OCI-LY1 (cell line): Measurements from ENCODE around the gene ERICH6.

ENCODE experiments used
- H2AFZ ChIP-seq: fragments of 200-600 bp; sonication (generic), shearing (Covaris generic); 2 replicates; pipeline ENCODE4 v1.6.0; 2014; ENCODE audit warnings: antibody characterized with exemption, mild to moderate bottlenecking, low read length
- H3F3A ChIP-seq: fragments of 200-600 bp; sonication (generic), shearing (Covaris generic); 2 replicates; pipeline ENCODE4 v1.6.0; 2014; ENCODE audit warnings: mild to moderate bottlenecking, antibody characterized with exemption, low read length, moderate library complexity; ENCODE audit not compliant: insufficient read depth
- H3K27ac ChIP-seq: fragments of 200-600 bp; sonication (generic); 2 replicates; pipeline ENCODE4 v1.5.1; 2014; ENCODE audit warnings: low read length, mixed run types, mild to moderate bottlenecking, low read depth; ENCODE audit not compliant: poor library complexity, severe bottlenecking
- H3K27me3 ChIP-seq: fragments of 200-600 bp; sonication (generic); 2 replicates; pipeline ENCODE4 v1.6.0; 2014; ENCODE audit warnings: antibody characterized with exemption, mild to moderate bottlenecking, low read length, moderate library complexity; ENCODE audit not compliant: insufficient read depth
- H3K36me3 ChIP-seq: fragments of 200-600 bp; sonication (generic); 2 replicates; pipeline ENCODE4 v1.6.1; 2014; ENCODE audit warnings: mild to moderate bottlenecking, antibody characterized with exemption, low read length, moderate library complexity, mixed read lengths; ENCODE audit not compliant: insufficient read depth
- H3K4me1 ChIP-seq: fragments of 200-600 bp; sonication (generic); 2 replicates; pipeline ENCODE4 v1.5.1; 2014; ENCODE audit warnings: mild to moderate bottlenecking, low read length, moderate library complexity; ENCODE audit not compliant: insufficient read depth, severe bottlenecking
- H3K4me2 ChIP-seq: fragments of 200-600 bp; sonication (generic), shearing (Covaris generic); 2 replicates; pipeline ENCODE4 v1.6.1; 2014; ENCODE audit warnings: low read length
- H3K4me3 ChIP-seq: fragments of 200-600 bp; sonication (generic); 2 replicates; pipeline ENCODE4 v1.5.1; 2014; ENCODE audit warnings: low read length, low read depth, mild to moderate bottlenecking, mixed read lengths; ENCODE audit not compliant: poor library complexity, severe bottlenecking
- H3K79me2 ChIP-seq: fragments of 200-600 bp; shearing (Covaris generic); 2 replicates; pipeline ENCODE4 v1.6.1; 2016; ENCODE audit warnings: mixed run types, low read length, mixed read lengths; ENCODE audit not compliant: insufficient read depth
- H3K9ac ChIP-seq: fragments of 200-600 bp; sonication (generic), shearing (Covaris generic); 2 replicates; pipeline ENCODE4 v1.6.1; 2014; ENCODE audit warnings: mild to moderate bottlenecking, low read length, mixed read lengths
- H3K9me2 ChIP-seq: fragments of 200-600 bp; sonication (generic), shearing (Covaris generic); 2 replicates; pipeline ENCODE4 v1.6.1; 2014; ENCODE audit warnings: low read depth, mild to moderate bottlenecking, low read length, mixed read lengths
- H3K9me3 ChIP-seq: fragments of 200-600 bp; shearing (Covaris generic); 2 replicates; pipeline ENCODE4 v1.6.1; 2014; ENCODE audit warnings: low read length, mixed read lengths
- H4K20me1 ChIP-seq: fragments of 200-600 bp; sonication (generic), shearing (Covaris generic); 2 replicates; pipeline ENCODE4 v1.6.0; 2016; ENCODE audit warnings: mild to moderate bottlenecking, low read length; ENCODE audit not compliant: insufficient read depth
- CTCF ChIP-seq: fragments of 200-600 bp; sonication (generic), shearing (Covaris generic); IDR thresholded peaks from 2 replicates; pipeline ENCODE4 v1.5.1; 2017; ENCODE audit warnings: mild to moderate bottlenecking, antibody characterized with exemption, low read length, moderate library complexity, mixed read lengths
- EZH2 ChIP-seq: fragments of 200-600 bp; sonication (generic), shearing (Covaris generic); IDR thresholded peaks from 2 replicates; pipeline ENCODE4 v1.8.0; 2017; ENCODE audit warnings: borderline replicate concordance, mixed run types, mild to moderate bottlenecking, antibody characterized with exemption, low read length, moderate library complexity, mixed read lengths

ERICH6 gene

DNA sequence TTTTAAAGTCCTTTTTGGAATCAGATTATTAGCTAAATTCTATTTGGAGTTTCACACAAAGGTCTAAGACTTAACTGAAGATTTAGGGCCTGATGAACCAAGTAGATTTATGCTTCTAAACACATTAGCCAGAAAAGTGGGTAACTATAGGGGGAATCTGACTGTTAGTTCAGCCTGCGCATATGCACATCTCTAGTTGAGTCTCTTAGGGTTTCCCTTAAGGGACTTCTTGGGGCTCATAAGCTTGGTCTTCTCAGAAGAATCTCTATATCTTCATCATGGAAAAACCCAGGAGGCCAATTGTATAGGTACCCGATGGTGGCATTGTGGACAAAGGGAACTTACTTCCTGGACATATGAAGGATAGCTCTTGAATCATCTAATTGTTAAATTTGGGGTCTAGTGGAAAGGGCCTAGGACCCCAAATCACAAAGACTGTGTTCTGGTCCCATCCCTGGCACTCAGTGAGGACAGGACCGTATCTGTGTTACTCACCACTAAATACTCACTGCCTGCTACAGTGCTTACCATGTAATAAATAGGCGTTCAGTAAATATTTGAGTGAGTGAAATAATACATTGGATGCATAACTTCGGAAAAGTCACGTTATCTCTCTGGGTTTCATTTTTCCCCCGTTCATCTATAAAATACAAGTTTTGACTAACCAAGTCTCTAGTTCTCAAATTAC is 83.6 kb downstream of the ERICH6 start:
- no peak overlapping the region for H3K4me3 ChIP-seq
- no peak overlapping the region for H3K27ac ChIP-seq
- no peak overlapping the region for H3K9ac ChIP-seq
- TF ChIP-seq CTCF (no peak), EZH2 (no peak)
- H3K27me3 ChIP-seq: no peaks in the 10 kb centered on the region
- H3F3A ChIP-seq: no peaks in the 10 kb centered on the region
- H4K20me1 ChIP-seq: peaks cover 13% of the 10 kb centered on the region
- peaks cover 64% of the 10 kb centered on the region for H3K36me3 ChIP-seq
- H3K9me3 ChIP-seq: no peaks in the 10 kb centered on the region
- no peak overlapping the region for H3K4me2 ChIP-seq
- no peaks in the 10 kb centered on the region for H3K9me2 ChIP-seq
- H3K4me1 ChIP-seq: no peaks in the 10 kb centered on the region
- no peak overlapping the region for H2AFZ ChIP-seq
- H3K79me2 ChIP-seq: peaks cover 78% of the 10 kb centered on the region

GRCh38 chr3:150613709-150614480 is 89.8 kb downstream of the ERICH6 start:
- Histone ChIP-seq H3F3A (no peaks in the 10 kb centered on the region), H3K9me2 (no peaks in the 10 kb centered on the region), H3K4me1 (peaks cover 15% of the 10 kb centered on the region), H3K4me3 (no peak overlapping the region), H3K9ac (no peak overlapping the region), H3K4me2 (no peak overlapping the region), H3K36me3 (peaks cover 76% of the 10 kb centered on the region), H2AFZ (no peak overlapping the region), H3K27ac (no peak overlapping the region), H3K9me3 (peaks cover 4% of the 10 kb centered on the region), H4K20me1 (peaks cover 3% of the 10 kb centered on the region; the same call in 1 of the 2 replicates), H3K27me3 (no peaks in the 10 kb centered on the region), H3K79me2 (peaks cover 83% of the 10 kb centered on the region)
- TF ChIP-seq CTCF (no peak), EZH2 (no peak)

DNA sequence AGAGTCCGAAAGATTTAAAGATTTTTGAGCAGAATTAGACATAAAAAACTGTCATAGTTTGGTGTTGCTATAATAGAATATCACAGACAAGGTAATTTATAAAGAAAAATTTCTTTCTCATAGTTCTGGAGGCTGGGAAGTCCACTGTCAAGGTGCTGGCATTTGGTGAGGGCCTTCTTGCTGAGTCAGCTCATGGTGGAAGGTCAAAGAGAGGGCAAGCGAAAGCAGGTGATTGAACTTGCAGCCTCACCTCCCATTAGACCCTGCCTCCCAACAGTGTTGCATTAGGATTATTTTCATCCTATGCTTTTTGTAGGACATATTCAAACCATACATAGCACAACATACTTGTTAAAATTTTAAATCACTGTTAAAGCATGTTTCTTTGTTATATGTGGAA is 90.7 kb downstream of the ERICH6 start:
- Histone ChIP-seq H3K27ac (no peak overlapping the region), H3K79me2 (peaks cover 83% of the 10 kb centered on the region), H3K4me2 (no peak overlapping the region), H4K20me1 (no peaks in the 10 kb centered on the region), H3K36me3 (peaks cover 76% of the 10 kb centered on the region), H3K9me2 (no peaks in the 10 kb centered on the region), H2AFZ (no peak overlapping the region), H3K9ac (no peak overlapping the region), H3F3A (no peaks in the 10 kb centered on the region), H3K4me3 (no peak overlapping the region), H3K4me1 (peaks cover 23% of the 10 kb centered on the region), H3K9me3 (peaks cover 4% of the 10 kb centered on the region), H3K27me3 (no peaks in the 10 kb centered on the region)
- TF ChIP-seq EZH2 (no peak), CTCF (no peak)
